GM19324 (cell line): Measurements from ENCODE around the gene ANO6.
"Not testable (repeated sequence)": the region's sequence is repeated elsewhere in the genome, so short reads cannot be mapped to it uniquely, and the experiment has no call there.

Experiments
- ATAC-seq: cut with Tn5 transposase; IDR thresholded peaks from one replicate; pipeline ENCODE4 v1.9.1; 2021; ENCODE audit warnings: mild to moderate bottlenecking, moderate library complexity; ENCODE audit not compliant: unreplicated experiment, low FRiP score

Gene ANO6, protein sequence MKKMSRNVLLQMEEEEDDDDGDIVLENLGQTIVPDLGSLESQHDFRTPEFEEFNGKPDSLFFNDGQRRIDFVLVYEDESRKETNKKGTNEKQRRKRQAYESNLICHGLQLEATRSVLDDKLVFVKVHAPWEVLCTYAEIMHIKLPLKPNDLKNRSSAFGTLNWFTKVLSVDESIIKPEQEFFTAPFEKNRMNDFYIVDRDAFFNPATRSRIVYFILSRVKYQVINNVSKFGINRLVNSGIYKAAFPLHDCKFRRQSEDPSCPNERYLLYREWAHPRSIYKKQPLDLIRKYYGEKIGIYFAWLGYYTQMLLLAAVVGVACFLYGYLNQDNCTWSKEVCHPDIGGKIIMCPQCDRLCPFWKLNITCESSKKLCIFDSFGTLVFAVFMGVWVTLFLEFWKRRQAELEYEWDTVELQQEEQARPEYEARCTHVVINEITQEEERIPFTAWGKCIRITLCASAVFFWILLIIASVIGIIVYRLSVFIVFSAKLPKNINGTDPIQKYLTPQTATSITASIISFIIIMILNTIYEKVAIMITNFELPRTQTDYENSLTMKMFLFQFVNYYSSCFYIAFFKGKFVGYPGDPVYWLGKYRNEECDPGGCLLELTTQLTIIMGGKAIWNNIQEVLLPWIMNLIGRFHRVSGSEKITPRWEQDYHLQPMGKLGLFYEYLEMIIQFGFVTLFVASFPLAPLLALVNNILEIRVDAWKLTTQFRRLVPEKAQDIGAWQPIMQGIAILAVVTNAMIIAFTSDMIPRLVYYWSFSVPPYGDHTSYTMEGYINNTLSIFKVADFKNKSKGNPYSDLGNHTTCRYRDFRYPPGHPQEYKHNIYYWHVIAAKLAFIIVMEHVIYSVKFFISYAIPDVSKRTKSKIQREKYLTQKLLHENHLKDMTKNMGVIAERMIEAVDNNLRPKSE

DNA sequence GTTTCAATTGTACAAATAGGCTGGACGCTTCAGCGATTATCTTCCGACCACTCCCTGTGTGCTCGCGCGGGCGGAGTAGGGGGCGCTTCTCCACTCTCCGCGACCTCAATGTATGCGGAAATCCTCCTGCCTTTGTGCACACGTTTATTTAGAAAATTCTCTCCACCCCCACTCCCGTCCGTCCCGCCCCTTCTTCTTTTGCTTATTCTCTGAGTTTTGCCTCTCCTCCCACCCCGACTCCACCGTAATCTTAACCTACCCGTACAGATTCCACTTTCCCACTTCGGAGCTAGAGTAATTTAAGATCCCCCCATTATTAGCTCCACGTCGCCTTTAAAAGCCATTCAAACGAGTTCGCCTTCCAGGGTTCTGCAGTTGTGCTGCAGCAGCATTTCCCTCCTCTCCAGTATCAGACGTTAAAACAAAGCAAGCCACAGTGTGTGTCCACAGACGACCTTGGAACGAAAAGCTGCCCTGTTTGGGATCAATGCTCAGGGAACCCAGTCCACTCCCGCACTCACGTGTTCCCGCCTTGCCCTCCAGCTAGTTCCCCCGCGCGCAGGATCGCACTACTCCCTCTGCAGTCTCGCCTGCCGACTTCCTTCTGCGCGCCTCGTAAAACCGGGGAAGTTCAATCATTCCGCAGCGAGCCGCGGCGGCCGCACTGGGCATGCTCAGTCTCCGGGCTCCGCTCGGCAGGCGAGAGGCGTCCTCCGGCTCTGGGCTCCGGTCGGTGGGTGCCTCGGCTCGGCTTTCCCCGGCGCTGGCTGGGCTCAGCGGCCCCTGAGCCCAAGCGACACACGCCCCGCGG, at the start of gene ANO6:
ANO6 (plus strand) TSS at position 677 of the 811 bp plus-strand sequence. CDS start 227 bp downstream, outside the sequence.
- peak; percentile 76 for ATAC-seq

DNA sequence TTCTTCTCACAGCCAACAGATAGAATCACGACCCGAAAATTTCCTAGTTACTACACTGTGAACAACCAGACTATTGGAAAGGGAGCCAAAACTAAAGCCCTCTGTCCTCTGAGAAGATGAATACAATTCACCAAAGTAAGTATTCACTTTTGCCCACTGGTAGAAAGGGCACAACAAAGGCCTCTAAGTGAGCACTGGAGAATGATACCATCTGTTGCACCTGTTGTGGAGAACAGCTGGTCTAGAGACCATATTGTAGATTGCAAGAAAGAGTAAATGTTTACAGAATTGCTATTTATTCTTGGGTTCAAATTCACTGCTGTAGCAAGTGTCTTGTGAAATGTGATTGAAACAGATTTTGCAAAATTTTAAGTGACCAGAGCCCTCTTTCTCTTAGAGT, 46.9 kb upstream of the ANO6 start:
- ATAC-seq: no peak

DNA sequence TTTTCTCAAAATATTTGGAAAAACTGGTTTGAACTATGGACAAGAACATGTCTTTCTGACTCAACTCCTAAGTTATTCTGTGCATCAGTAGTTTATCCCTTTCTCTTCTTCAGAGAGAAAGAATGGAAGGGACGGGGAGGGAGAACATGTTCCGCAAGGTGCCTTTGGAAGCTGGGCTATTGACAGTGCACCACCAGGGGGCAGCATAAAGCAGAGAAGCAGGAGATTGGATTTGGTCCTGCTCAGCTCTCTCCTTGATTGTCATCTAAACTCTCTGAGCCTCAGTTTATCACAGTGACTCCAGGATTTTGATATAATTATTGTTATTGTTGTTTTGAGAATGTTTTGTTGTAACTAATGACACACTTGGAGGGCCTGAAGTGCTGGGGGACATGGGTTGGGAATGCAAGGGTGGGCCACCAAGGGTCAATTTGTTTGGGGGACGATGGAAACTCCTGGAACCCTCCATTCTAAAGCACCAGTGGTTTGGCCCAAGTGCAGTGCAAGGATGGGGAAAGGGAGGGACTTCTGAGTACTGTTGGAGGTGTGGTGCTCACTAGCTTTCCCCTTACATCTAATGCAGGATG, 45.3 kb upstream of the ANO6 start:
- peak; percentile 59 for ATAC-seq

DNA sequence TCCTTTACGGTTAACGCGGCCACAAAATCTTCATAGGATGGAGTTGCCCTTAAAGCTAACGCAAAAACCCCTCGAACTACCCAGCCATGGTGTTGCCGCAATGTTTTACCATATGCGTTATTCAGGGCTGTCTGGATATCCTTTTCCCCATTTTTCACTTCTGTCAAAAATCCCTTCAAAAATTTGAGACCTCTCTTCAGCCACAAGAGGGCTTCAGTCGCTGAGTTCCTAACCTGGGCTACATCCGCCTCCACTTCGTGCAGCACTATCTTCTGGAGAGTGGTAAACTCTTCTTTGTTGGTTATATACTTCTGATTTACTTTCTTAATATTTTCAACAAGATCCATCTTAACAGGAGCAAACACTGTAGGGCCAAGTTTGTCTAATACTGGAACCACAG, 42.6 kb upstream of the ANO6 start:
- not testable (repeated sequence) for ATAC-seq

DNA sequence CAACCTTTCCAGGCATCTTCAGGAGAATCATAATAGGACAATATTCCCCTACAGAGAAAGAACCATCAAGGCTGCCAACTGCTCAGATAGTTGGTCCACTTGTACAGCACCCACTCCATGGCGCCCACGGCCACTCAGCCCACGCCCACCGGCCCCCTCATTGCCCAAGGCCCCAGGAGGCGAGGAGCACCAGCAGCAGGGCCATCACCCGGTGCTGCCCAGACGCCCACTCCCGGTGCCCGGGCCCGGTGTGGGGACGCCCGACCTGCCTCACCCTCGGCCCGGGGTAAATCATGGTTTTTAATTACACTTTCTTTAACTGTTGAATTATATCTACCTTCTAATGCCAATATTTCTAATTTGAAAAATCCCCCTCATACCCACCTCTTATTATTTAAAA, 41.3 kb upstream of the ANO6 start:
- ATAC-seq: no peak

DNA sequence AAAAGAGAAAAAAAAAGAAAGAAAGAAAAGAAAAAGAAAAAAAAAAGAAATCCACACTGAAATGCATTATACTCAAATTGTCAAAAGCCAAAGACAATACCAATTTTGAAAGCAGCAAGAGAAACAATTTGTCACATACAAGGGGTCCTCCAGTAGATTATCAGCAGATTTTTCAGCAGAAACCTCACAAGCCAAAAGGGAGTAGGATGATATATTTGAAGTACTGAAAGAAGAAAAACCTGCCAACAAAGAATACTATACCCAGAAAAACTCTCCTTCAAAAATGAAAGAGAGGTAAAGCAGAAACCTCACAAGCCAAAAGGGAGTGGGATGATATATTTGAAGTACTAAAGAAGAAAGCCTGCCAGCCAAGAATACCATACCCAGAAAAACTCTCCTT, 37.1 kb upstream of the ANO6 start:
- no peak for ATAC-seq

DNA sequence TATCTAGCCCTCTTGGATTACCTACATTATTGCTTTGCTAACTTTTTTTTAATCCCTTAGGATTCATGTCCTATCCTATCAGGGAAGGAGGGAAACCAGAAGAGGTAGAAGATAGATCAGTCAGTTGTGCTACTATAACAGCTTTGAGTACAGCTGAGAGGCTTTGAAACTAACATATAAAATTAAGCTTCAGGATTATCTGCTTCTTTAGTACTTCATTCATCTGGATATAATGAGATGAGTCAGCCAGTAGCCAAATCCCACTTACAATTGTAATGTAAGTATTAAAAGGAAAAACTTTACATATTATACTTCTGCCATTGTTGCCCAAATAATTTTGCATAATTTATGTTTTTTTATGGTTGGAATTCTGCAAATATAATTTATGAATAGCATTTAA, 33.4 kb upstream of the ANO6 start:
- ATAC-seq: no peak

DNA sequence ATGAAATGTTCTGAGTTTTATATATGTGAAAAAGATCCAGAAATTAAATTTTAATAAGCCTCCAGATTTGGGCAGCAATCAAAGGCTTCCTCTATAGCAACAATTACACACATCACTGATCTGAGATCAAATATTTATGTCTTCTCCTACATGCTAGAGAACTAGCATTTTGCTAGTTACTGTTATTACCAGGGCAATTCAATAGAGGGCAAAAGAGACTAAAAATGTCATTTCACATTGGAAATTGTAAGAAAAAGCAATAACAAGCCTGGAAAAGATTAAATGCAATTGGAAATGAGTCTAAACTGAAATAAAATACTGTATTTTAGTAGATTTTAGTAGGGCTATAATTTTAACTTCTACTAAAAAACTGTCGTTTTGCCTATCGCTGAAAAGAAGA, 32.6 kb upstream of the ANO6 start:
- ATAC-seq: no peak

DNA sequence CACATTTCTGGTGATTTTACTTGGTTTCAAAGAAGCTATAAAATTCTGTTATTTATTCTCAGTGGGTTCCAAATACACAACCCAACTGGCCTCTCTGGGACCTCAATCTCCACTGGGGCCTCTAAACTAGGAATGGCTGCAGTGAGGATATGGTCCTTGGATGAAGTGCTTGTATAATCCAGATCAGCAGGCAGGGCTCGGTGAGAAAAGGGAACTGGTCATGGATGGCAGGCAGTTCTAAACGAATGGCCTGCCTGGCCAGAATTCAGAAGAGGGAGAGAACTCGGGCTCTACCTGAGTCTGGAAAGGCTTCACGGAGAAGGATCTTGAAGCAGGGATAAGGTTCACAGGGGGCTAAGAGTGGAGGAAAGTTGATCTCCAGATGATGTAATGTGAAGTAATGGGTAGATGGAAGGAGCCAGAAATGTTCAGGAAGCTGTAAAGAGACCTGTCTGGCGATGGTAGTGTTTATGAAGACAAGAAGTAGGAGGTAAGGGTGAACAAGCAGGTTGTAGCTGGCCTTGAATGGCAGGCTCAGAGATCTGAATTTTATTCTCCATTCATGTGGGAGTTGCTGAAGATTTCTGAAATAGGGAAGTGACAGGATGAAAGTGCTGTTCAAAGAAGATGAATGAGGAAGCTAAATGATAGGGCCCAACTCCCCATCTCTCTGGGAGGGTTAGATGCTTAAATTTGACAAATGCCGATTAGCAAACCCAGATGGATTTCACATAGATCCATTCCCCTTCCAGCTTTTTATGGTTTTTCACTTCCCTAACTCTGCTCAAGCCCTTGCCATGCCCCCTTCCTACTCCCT, 31.5 kb upstream of the ANO6 start:
- no peak for ATAC-seq

DNA sequence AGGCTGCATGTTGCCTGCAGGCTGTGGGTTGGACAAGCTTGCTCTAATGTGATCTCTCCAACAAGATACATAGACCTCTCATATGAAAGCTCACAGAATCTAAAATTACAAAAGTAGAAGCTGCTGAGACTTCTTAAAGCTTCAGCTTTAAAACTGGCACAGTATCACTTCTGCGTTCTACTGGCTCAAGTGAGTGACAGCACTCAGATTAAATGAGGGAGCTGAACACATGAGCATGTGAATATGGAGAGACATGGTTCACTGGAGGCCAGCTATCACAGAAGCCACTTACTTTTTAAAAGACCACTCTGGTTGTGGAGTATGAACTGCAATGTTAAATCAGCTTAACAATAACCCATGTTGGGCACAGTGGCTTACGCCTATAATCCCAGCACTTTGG, 29.1 kb upstream of the ANO6 start:
- ATAC-seq: no peak

DNA sequence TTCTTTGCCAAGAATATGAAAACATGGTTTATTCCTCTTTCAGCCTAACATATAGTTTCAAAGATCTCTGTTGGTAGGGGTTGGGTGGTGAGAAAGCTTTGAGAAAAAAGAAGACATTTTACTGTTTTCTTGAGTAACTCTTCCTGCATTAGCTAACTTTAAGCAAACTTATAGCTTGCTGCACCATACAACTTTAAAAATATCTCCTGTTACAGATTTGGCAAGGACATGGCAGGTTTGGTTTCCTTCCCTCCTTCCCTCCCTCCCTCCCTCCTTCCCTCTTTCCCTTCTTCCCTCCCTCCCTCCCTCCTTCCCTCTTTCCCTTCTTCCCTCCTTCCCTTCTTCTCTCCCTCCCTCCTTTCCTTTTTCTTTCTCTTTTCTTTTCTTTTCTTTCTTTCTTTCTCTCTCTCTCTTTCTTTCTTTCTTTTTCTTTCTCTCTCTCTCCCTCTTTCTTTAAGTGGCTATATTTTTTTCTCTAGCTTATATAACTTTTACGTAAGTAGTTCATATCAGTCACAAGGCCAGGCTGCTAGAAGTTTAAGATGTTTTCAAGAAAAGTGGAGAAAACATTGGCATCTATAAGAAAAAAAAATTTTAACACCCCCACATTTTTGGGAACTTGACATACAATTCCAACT, 26.0 kb upstream of the ANO6 start:
- no peak for ATAC-seq

DNA sequence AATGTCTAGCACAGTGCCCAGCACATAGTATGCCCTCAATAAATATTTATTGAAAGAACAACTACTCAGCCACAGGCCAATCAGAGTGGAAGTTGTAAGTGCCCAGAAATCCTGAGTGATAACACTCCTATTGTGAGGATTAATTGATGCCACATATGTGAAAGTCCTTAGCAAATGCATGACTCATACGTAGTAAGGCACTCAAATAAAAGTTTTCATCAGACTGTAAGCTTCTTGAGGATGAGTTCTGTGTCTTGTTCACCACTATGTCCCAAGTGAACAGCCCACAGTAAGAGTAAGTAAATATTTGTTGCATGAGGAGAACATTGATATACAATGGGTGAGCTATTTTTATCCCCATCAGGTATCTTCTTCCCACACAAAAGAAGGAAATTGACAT, 24.7 kb upstream of the ANO6 start:
- no peak for ATAC-seq

DNA sequence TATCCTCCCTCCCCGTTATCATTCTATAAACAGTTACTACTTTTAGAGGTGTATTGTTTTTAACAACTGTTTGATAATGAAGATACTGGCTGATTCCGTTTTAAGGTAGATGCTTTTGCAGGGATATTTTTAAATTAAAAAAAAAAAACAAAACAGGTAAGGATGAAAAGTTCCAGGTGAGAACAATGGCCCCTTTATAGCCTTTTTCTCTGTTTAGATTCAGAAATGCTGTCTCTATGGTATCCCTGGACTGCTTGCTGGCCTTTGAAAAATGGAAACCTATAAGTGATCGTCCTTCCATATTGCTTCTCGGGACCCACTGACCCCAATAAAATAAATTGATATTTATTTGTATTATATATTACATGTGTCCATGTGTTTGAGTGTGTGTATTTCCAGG, 23.2 kb upstream of the ANO6 start:
- no peak for ATAC-seq

DNA sequence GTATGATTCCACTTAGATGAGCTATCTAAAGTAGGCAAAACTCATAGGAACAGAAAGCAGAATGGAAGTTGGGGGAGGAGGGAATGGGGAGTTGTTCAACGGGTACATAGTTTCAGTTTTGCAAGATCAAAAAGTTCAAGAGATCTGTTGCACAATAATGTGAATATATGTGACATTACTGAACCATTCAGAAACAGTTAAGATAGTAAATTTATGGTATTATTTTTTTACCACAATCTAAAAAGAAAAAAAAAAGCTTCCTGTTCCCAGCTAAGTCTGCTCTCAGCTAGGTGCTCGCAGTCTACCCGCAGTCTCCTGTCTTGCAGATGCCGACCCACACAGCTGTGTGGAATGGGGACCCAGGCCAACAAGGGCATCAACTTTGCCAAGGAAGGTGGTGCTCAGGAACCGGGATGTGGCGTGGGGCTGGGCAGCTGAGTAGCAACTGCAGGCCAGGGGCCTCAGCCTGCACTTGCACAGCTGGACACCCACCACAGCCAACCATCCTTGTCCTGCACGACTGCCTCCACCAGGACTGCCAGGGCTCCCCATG, 15.3 kb upstream of the ANO6 start:
- ATAC-seq: no peak

DNA sequence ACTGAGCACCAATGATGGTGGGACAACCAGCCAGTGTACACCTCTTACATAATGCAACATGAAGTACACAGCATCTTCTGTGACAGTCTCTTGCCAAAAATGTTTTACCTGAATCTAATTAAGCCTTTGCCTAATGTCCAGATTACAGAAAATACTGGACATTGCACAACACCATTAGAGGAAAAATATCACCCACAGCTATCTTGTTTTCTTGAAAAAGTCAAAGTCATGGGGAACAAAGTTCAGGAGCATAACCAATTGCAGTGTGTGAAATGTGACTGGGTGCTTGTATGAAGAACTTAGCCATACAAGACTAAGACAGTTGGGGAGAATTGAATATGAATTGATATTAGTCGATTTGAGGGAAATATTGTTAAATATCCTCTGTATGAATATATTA, 12.1 kb upstream of the ANO6 start:
- ATAC-seq: no peak

DNA sequence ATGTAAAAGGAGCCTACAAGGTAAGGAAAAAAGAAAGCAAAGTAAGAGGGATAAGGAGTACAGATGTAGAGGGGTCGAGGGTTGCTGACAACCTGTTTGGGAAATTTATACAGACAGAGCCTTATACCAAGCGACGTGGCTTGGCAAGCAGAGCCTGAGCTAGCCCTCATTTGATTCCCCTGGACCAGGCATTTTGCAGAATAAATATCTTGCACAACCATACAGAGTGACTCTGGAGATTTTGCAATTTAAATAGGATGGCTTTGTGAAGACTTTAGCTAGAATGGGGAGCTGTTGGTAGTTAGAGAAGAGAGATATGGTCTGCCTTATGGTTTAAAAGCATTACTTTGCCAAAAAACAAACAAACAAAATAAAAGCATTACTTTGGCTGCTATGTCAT, 11.1 kb upstream of the ANO6 start:
- no peak for ATAC-seq

DNA sequence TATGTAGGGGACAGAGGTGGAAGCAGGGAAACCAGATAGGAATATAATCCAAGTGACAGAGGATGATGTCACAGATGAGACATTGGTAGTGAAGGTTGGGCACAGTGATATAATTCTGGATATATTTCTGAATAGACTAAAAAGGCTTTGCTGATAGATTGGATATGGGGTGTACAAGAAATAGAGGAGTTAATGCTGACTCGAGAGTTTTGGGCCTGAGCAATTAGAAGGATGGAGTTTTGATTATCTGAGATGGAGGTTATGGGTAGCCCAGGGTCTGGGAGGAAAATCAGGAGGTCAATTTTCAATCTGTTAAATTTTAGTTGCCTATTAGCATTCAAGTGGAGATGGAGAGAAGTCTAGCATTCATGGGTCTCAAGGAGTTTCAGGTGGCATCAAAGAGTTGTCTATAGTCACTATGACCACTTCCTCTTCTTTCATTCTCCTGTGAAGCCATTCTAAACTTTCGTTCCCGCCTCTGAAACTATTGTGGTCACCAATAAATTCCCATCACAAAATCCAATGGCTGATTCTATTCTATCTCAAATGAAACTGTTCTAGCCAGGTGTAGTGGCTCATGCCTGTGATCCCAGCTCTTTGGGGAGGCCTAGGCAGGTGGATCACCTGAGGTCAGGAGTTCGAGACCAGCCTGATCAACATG, 10.6 kb upstream of the ANO6 start:
- ATAC-seq: peak; percentile 66
